Calu3 (cell line): ENCODE data around the gene RAB22A. TPM values are rescaled to one million over a fixed set of nuclear protein-coding genes. Genes with fewer than 3 reads are reported as not detected.

ENCODE experiments used
- BruUV-seq: library from RNA; stranded (reverse); fragments of 400-500 nt; replicated peaks from 2 replicates; lab custom pipeline; 2021; lab: Mats Ljungman, UMichigan
- CTCF ChIA-PET: fragments of 300-600 bp; sonication (Branson Sonifier 250); formaldehyde crosslinking; loops from one replicate; lab custom pipeline; 2022; ENCODE audit warnings: antibody characterized with exemption; lab: Charles Lee
- DNase-seq: peaks from one replicate; pipeline ENCODE4 v3.0.0; 2022
- H3K27ac Mint-ChIP-seq: one replicate; pipeline ENCODE4 v1.8.0; 2022; ENCODE audit warnings: mixed read lengths; ENCODE audit not compliant: unreplicated experiment
- H3K27me3 Mint-ChIP-seq: one replicate; pipeline ENCODE4 v1.8.0; 2022; ENCODE audit warnings: mixed read lengths; ENCODE audit not compliant: unreplicated experiment
- H3K36me3 Mint-ChIP-seq: one replicate; pipeline ENCODE4 v1.8.0; 2022; ENCODE audit warnings: mild to moderate bottlenecking, moderate library complexity, mixed read lengths; ENCODE audit not compliant: insufficient read depth, unreplicated experiment
- H3K4me1 Mint-ChIP-seq: one replicate; pipeline ENCODE4 v1.8.0; 2022; ENCODE audit warnings: mild to moderate bottlenecking, low read depth, mixed read lengths; ENCODE audit not compliant: unreplicated experiment
- H3K4me3 Mint-ChIP-seq: one replicate; pipeline ENCODE4 v1.8.0; 2022; ENCODE audit warnings: mild to moderate bottlenecking, low read depth, moderate library complexity, mixed read lengths; ENCODE audit not compliant: unreplicated experiment
- H3K9me3 Mint-ChIP-seq: one replicate; pipeline ENCODE4 v1.8.0; 2022; ENCODE audit warnings: low read depth, mixed read lengths; ENCODE audit not compliant: unreplicated experiment
- intact Hi-C: fragments of 100-400 bp; cut with micrococcal nuclease; formaldehyde crosslinking; loops from one replicate; pipeline ENCODE4 v1.10.0; 2022; ENCODE audit not compliant: unreplicated experiment
- total RNA-seq: library from RNA; stranded (reverse); gene quantifications from 2 replicates; pipeline ENCODE4 v1.2.3, GENCODE V29; 2022
- TF ChIP-seq, protein P1 (sequence below): fragments of 200-600 bp; IDR thresholded peaks from one replicate; pipeline ENCODE4 v1.8.0; 2022; ENCODE audit warnings: antibody characterized with exemption; ENCODE audit not compliant: unreplicated experiment

RAB22A gene
- total RNA-seq, 1 experiment from 2014 or later, result 29.0 TPM

DNA sequence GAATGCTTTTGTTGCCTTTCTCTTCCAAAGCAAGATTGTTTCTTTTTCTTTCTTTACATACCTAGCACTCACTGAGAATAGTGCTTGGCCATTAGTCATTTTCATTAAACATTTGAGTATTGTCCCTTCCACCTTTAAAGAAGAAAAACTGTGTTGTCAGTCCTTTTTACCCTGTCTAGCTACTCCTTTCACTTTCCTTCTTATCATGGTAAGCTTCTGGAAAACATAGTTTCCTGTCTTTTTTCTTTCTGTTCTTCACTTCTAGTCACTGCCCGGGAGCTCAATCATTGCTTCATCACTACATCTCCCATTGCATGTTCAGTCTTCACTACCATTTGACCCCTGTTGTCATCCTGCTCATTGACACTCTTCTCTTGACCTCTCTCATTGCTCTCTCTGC lies 91.6 kb downstream of the RAB22A start:
- DNase-seq, result no peak
- Mint-ChIP-seq H3K4me3 (no peak overlapping the region), H3K27me3 (no peaks in the 10 kb centered on the region), H3K27ac (no peak overlapping the region), H3K9me3 (no peaks in the 10 kb centered on the region), H3K36me3 (no peaks in the 10 kb centered on the region), H3K4me1 (peaks cover 6% of the 10 kb centered on the region)
- TF ChIP-seq, protein P1, sequence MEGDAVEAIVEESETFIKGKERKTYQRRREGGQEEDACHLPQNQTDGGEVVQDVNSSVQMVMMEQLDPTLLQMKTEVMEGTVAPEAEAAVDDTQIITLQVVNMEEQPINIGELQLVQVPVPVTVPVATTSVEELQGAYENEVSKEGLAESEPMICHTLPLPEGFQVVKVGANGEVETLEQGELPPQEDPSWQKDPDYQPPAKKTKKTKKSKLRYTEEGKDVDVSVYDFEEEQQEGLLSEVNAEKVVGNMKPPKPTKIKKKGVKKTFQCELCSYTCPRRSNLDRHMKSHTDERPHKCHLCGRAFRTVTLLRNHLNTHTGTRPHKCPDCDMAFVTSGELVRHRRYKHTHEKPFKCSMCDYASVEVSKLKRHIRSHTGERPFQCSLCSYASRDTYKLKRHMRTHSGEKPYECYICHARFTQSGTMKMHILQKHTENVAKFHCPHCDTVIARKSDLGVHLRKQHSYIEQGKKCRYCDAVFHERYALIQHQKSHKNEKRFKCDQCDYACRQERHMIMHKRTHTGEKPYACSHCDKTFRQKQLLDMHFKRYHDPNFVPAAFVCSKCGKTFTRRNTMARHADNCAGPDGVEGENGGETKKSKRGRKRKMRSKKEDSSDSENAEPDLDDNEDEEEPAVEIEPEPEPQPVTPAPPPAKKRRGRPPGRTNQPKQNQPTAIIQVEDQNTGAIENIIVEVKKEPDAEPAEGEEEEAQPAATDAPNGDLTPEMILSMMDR, result no peak
- CTCF ChIA-PET, result no interaction called here
- no TSS peak for BruUV-seq
- intact Hi-C loops, result no loop called here

DNA sequence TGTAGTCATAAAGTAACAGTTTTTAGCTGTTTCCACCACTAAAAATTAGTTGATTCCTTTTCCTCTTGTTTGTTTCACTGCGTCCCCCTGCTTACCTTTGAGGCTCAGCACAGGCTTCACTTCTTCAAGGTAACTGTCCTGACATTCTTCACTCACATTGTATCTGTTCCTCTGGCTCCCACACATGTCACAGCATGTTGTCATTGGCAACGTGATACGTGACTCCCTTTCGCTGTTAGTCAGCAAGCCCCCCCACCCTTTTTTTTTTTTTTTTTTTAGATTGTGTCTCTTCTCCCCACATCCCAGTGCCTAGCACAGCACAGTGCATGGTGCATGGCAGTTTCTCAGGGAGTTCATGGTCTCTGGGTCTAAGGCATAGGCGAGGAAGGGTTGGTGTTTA lies 92.8 kb downstream of the RAB22A start:
- Mint-ChIP-seq H3K27ac (no peak overlapping the region), H3K4me1 (no peaks in the 10 kb centered on the region), H3K36me3 (no peaks in the 10 kb centered on the region), H3K4me3 (no peak overlapping the region), H3K27me3 (no peaks in the 10 kb centered on the region), H3K9me3 (no peaks in the 10 kb centered on the region)
- no peak for DNase-seq
- CTCF ChIA-PET, result no interaction called here
- TF ChIP-seq, protein P1, result no peak
- intact Hi-C loops, result no loop called here
- BruUV-seq, result no TSS peak

DNA sequence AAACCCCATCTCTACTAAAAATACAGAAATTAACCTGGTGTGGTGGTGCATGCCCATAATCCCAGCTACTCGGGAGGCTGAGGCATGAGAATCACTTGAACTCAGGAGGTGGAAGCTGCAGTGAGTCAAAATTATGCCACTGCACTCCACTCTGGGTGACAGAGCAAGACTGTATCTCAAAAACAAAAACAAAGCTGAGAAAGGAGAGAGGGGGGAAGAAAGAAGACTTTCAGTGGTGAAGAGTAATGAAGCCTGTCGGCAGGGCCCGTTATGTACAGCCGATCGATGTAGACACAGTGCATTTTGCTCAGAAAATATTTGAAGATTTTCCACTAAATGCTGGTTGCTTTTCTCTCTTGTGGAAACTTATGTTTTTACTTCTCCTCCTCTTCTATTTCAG lies 93.3 kb downstream of the RAB22A start:
- H3K4me1 Mint-ChIP-seq, result no peaks in the 10 kb centered on the region
- no peak for DNase-seq
- H3K36me3 Mint-ChIP-seq, result no peaks in the 10 kb centered on the region
- H3K27ac Mint-ChIP-seq, result no peak overlapping the region
- H3K9me3 Mint-ChIP-seq, result no peaks in the 10 kb centered on the region
- intact Hi-C loops, result no loop called here
- CTCF ChIA-PET, result interaction anchor here (0.6 kb wide), 1 partner anchor 35 kb away, joined by 3 read pairs; no protein-coding TSS in a partner anchor
- H3K27me3 Mint-ChIP-seq, result no peaks in the 10 kb centered on the region
- H3K4me3 Mint-ChIP-seq, result no peak overlapping the region
- TF ChIP-seq, protein P1, result no peak
- BruUV-seq, result no TSS peak

DNA sequence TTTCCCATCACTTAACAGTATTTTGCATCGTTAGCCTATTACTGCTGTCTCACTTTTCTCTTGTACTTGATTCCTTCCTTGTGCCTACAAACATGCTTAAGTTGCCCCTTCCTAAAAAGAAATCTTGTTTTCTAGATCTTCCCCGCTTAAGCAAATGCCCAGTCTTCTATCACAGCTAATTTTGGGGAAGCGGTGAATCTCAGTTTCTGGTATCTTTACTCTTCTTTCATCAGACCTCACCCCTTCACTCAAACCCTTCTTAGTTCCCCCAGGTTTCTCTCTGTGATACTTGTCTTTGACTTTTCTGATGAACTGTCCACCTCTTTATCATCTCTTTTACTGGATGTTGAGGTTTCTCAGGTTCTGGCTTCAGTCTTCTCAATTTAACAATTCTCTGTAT lies 93.8 kb downstream of the RAB22A start:
- Mint-ChIP-seq H3K4me1 (peaks cover 2% of the 10 kb centered on the region), H3K9me3 (no peaks in the 10 kb centered on the region), H3K36me3 (no peaks in the 10 kb centered on the region), H3K4me3 (no peak overlapping the region), H3K27me3 (no peaks in the 10 kb centered on the region), H3K27ac (no peak overlapping the region)
- no TSS peak for BruUV-seq
- DNase-seq, result no peak
- TF ChIP-seq, protein P1, result no peak
- CTCF ChIA-PET, result interaction anchor here (0.6 kb wide), 1 partner anchor 34 kb away, joined by 3 read pairs; no protein-coding TSS in a partner anchor
- intact Hi-C loops, result no loop called here
